K562 (cell line): ENCODE measurements around the gene MCL1. TPM values are rescaled to one million over a fixed set of nuclear protein-coding genes. Genes with fewer than 3 reads are reported as not detected.
A peak's percentile ranks its signal among the peaks of the same experiment; 100 is the strongest.

Source experiments
- ATF6 ChIP-seq: sonication (generic); formaldehyde crosslinking; IDR thresholded peaks from 2 replicates; pipeline ENCODE4 v1.4.0; 2020; ENCODE audit warnings: mild to moderate bottlenecking, missing genetic modification reagents
- CCAR2 ChIP-seq: fragments of 200-400 bp; formaldehyde crosslinking; IDR thresholded peaks from 2 replicates; pipeline ENCODE4 v1.6.1; 2017; ENCODE audit warnings: mild to moderate bottlenecking, low read depth, low read length
- GMEB1 ChIP-seq: fragments of 250-450 bp; sonication (Bioruptor Pico); IDR thresholded peaks from 2 replicates; pipeline ENCODE4 v1.4.0; 2020; ENCODE audit warnings: mild to moderate bottlenecking
- HDAC3 ChIP-seq: fragments of 450-650 bp; IDR thresholded peaks from 2 replicates; pipeline ENCODE4 v1.6.1; 2018; ENCODE audit warnings: borderline replicate concordance, mild to moderate bottlenecking, moderate library complexity; ENCODE audit not compliant: partially characterized antibody
- HOXB6 ChIP-seq: fragments of 250-450 bp; sonication (Bioruptor Pico); IDR thresholded peaks from 2 replicates; pipeline ENCODE4 v1.5.1; 2022; ENCODE audit warnings: mild to moderate bottlenecking, borderline replicate concordance
- MEF2D ChIP-seq: conservative IDR thresholded peaks from 2 replicates; pipeline ENCODE4 v1.6.1; 2016; ENCODE audit warnings: low read depth, missing genetic modification characterization, missing compliant biosample characterization
- MLLT1 ChIP-seq, 2 experiments: fragments of 450-650 bp; IDR thresholded peaks; 2 replicates each; pipeline ENCODE4 v1.6.1; 2016
- NELFE ChIP-seq: IDR thresholded peaks from 2 replicates; pipeline ENCODE4 v1.6.1; 2011; ENCODE audit warnings: mild to moderate bottlenecking; ENCODE audit not compliant: insufficient read depth, insufficient read length
- NFIC ChIP-seq: fragments of 450-650 bp; IDR thresholded peaks from 2 replicates; pipeline ENCODE4 v1.6.1; 2017; ENCODE audit warnings: mild to moderate bottlenecking, inconsistent platforms
- PCBP1 ChIP-seq: fragments of 200-400 bp; formaldehyde crosslinking; IDR thresholded peaks from 2 replicates; pipeline ENCODE4 v1.6.1; 2018; ENCODE audit warnings: mild to moderate bottlenecking, low read depth, low read length; ENCODE audit not compliant: poor library complexity, severe bottlenecking
- POLR2G ChIP-seq: fragments of 200-400 bp; formaldehyde crosslinking; IDR thresholded peaks from 2 replicates; pipeline ENCODE4 v1.6.1; 2017; ENCODE audit warnings: low read depth, mild to moderate bottlenecking, antibody characterized with exemption, low read length, moderate library complexity
- POLR2H ChIP-seq: IDR thresholded peaks from 2 replicates; pipeline ENCODE4 v1.6.1; 2016; ENCODE audit warnings: missing genetic modification characterization, low read depth, mild to moderate bottlenecking, control low read depth, missing compliant biosample characterization, moderate library complexity
- RBM22 ChIP-seq: fragments of 200-400 bp; formaldehyde crosslinking; IDR thresholded peaks from 2 replicates; pipeline ENCODE4 v1.6.1; 2018; ENCODE audit warnings: low read length, low read depth; ENCODE audit not compliant: poor library complexity, severe bottlenecking
- RNF2 ChIP-seq: sonication (generic); IDR thresholded peaks from 2 replicates; pipeline ENCODE4 v1.6.1; 2016
- SIX5 ChIP-seq, 2 experiments: IDR thresholded peaks; 2 replicates each; pipeline ENCODE4 v1.6.1; 2011; ENCODE audit warnings: low read length in 2 of 2, borderline replicate concordance in 1 of 2, low read depth in 1 of 2, mild to moderate bottlenecking in 1 of 2, moderate library complexity in 1 of 2; ENCODE audit not compliant: insufficient read depth in 1 of 2
- ZC3H4 ChIP-seq: sonication (generic); formaldehyde crosslinking; IDR thresholded peaks from 2 replicates; pipeline ENCODE4 v1.9.0; 2021; ENCODE audit warnings: missing genetic modification reagents, borderline replicate concordance
- ZNF592 ChIP-seq: fragments of 450-650 bp; IDR thresholded peaks from 2 replicates; pipeline ENCODE4 v1.6.1; 2017; ENCODE audit warnings: antibody characterized with exemption, mild to moderate bottlenecking
- polyA plus RNA-seq, 8 experiments: library from polyadenylated mRNA; depleted of rRNA in 4 of 8; stranded (reverse) in 5 of 8; unstranded in 3 of 8; fragments of >200 nt; fragmentation: Nextera tagmentation in 2 of 8; fragmentation: Illumina TruSeq in 1 of 8; extraction: Ambion mirVana in 2 of 8; extraction: Trizol in 1 of 8; gene quantifications; 2 replicates each; pipeline versions ENCODE4 v1.2.1 to v1.2.3, GENCODE V29; 2011 to 2014; ENCODE audit warnings: inconsistent platforms in 1 of 8, missing spikeins in 1 of 8
- total RNA-seq, 7 experiments: library from RNA; depleted of rRNA in 6 of 7; stranded (reverse); fragments of >200 nt in 6 of 7; fragmentation: Illumina TruSeq in 2 of 7; extraction: Trizol in 2 of 7; gene quantifications; 2 replicates each; pipeline versions ENCODE4 v1.2.1 to v1.2.3, GENCODE V29; 2011 to 2021; ENCODE audit warnings: low replicate concordance in 1 of 7

Gene MCL1
- total and polyA plus RNA-seq, 9 of the 15 experiments (the other 6 are each of a cell fraction or from before 2014, with no cell fraction given): 27.1 to 224 (median 138) TPM

GRCh38 chr1:150619576-150620509, 40.4 kb upstream of the MCL1 start (continued):
- TF ChIP-seq HDAC3 (peak; percentile 86), CCAR2 (no peak), PCBP1 (no peak), SIX5 (IDR thresholded peaks at IDR 0.05; ENCODE audit: borderline replicate concordance in 1 of 2, insufficient read depth in 1 of 2, low read depth in 1 of 2, low read length in 2 of 2) (no peak), POLR2H (tag) (peak; percentile 70; the same call in 1 of the 2 replicates), NELFE (no peak), RBM22 (no peak), RNF2 (peak; percentile 84), GMEB1 (CRISPR knock-in tag) (no peak), NFIC (peak; percentile 87), ATF6 (no peak; the same call in 1 of the 2 replicates), HOXB6 (no peak), MEF2D (0 out of 2 replicates have a peak, but pooled peaks have one; percentile 11), ZNF592 (peak; percentile 93; the same call in 1 of the 2 replicates), POLR2G (no peak), MLLT1 (IDR thresholded peaks at IDR 0.05) (peak; percentile 48 to 85; a peak in 1 of 4 replicates), ZC3H4 (no peak)
